Cardiac muscle cell (in vitro differentiated cells and primary cell): Measurements from ENCODE around the gene HHEX. TPM values are rescaled to one million over a fixed set of nuclear protein-coding genes. Genes with fewer than 3 reads are reported as not detected.

Experiments
- DNase-seq, 2 donors: peaks; one replicate each; pipeline versions ENCODE4 v3.0.0 to v3.0.0-alpha.2; 2010 to 2017; ENCODE audit warnings: low read depth in 1 of 2, low spot score in 1 of 2
- H3K27ac ChIP-seq: fragments of 200-600 bp; sonication (generic); 2 replicates; pipeline ENCODE4 v1.5.1; 2016
- H3K27me3 ChIP-seq: fragments of 200-600 bp; sonication (generic); 2 replicates; pipeline ENCODE4 v1.6.0; 2016; ENCODE audit warnings: control low read depth
- H3K36me3 ChIP-seq: fragments of 200-600 bp; sonication (generic); 2 replicates; pipeline ENCODE4 v1.5.1; 2016; ENCODE audit warnings: control low read depth
- H3K4me1 ChIP-seq: fragments of 200-600 bp; sonication (generic); 2 replicates; pipeline ENCODE4 v1.8.1; 2017; ENCODE audit warnings: low read depth, mild to moderate bottlenecking, mixed run types
- H3K4me3 ChIP-seq: fragments of 200-600 bp; sonication (generic); 2 replicates; pipeline ENCODE4 v1.5.1; 2016; ENCODE audit warnings: mild to moderate bottlenecking
- H3K9me3 ChIP-seq: fragments of 200-600 bp; sonication (generic); 2 replicates; pipeline ENCODE4 v1.5.1; 2017; ENCODE audit warnings: low read depth, mild to moderate bottlenecking, control low read depth
- CTCF ChIP-seq: IDR thresholded peaks from 2 replicates; pipeline ENCODE4 v1.5.1; 2012; ENCODE audit warnings: low read depth, mild to moderate bottlenecking, low read length
- polyA plus RNA-seq: library from polyadenylated mRNA; unstranded; fragments of >200 nt; fragmentation: Nextera tagmentation; extraction: Ambion mirVana; gene quantifications from 2 replicates; pipeline ENCODE4 v1.2.1, GENCODE V29; 2016
- total RNA-seq: library from RNA; depleted of rRNA; stranded (reverse); fragments of >200 nt; gene quantifications from 2 replicates; pipeline ENCODE4 v1.2.3, GENCODE V29; 2016

The HHEX gene
- total and polyA plus RNA-seq, 2 experiments from 2014 or later, result 0.43 to 0.89 TPM

DNA sequence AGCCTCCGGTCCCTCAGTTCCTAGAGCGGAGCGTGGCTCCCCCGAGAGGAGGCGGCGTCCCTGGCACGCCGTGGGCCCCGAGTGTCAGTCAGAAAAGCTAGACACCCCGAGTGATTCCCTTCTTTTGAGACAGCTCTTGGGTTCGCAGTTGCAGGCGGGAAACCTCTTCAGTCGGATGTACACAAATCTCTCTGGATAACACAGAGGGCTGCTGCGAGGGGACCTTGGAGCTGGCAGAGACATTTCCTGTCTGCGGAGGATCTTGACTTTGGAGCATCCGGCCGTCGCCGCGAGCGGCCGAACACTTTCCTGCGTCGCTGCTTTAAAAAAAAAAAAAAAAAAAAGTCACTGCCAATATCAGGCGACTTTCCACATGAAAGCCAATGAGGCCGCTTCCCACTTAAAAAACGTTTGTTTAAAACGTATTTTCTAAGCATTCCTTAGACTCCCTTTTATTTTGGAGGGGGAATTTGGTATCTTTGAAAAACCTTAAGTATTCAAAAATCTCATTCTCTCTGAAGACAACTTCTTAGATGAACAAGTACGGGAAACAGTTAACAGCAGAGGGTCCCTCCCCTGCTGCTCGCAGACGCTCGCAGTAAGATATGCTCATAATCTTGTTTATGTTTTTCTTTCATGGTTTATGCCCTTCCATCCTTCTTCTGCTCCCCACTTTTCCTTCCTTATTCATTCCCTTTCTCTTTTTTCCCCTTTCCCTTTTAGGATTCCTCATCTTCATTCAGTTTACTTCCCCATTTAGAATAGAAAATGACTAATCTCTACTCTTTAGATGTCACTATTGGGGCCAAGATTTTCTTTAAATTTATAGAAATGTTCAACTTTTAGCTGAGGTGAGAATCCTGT is 10.0 kb downstream of the HHEX start:
- Histone ChIP-seq H3K27ac (no peak overlapping the region), H3K4me1 (peaks cover 5% of the 10 kb centered on the region), H3K4me3 (peak overlapping the region; percentile 40), H3K9me3 (no peaks in the 10 kb centered on the region), H3K27me3 (peaks cover 71% of the 10 kb centered on the region), H3K36me3 (no peaks in the 10 kb centered on the region)
- no peak for TF ChIP-seq CTCF
- DNase-seq, result peak; percentile 39 to 53

DNA sequence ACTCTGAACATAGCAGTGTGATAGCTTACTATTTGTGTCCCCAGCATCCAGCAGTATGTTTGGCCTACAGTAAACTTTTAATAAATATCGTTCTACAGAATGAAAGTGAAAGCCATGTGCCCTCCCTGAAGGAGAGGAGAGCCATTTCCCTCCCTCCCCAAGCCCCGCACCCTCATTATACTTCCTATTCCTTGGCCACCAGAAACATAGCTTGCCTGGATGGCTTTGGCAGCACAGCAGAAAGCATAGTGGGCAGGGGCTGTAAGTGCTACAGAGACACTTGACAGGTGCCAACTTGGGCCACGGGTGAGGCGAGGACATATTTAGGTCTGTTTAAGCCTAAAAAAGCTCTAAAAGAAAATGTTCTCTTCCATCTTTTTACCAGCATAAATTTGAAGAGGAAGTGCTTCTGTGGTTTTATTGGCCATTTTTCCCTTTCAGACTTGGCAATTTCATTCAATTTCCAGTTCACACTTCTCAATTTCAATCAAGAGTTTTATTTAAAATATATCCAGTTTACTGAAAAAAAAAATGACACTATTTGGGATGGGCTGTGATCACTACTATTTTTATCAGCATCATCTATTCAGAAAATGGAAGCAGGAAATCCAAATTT is 12.7 kb downstream of the HHEX start:
- no peaks in the 10 kb centered on the region for H3K36me3 ChIP-seq
- no peak for TF ChIP-seq CTCF
- H3K9me3 ChIP-seq, result no peaks in the 10 kb centered on the region
- H3K27ac ChIP-seq, result no peak overlapping the region
- no peak for DNase-seq
- H3K4me1 ChIP-seq, result peaks cover 5% of the 10 kb centered on the region
- peaks cover 49% of the 10 kb centered on the region for H3K27me3 ChIP-seq
- H3K4me3 ChIP-seq, result no peak overlapping the region

DNA sequence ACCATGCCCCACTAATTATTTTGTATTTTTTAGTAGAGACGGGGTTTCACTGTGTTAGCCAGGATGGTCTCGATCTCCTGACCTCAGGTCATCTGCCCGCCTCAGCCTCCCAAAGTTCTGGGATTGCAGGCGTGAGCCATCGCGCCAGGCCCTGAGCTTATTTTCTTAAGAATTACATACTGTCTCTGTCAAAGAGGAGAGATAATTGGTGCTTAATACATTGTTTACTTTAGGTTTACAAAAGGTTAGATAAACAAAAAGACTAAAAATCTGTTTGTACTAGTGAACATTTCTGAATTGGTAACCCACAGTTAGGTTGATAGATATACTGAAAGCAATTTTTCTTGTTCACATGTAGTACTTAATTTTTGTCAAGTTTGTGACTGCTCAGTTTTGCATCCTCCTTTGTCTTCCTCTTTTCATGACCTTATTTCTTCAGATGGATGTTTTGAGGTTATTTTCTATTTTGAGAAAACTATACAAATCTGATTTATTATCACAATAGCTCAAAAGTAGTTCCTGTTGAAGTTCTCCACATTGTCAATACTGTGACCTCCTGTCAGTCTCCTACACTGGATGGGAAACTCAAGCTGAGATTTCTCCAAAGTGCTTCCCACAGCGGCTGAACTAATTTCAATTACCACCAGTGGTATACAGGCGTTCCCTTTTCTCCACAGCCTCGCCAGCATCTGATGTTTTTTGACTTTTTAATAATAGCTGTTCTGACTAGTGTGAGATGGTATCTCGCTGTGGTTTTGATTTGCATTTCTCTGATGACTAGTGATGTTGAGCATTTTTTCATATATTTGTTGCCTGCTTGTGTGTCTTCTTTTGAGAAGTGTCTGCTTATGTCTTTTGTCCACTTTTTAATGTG is 22.5 kb downstream of the HHEX start:
- no peak for TF ChIP-seq CTCF
- no peaks in the 10 kb centered on the region for H3K9me3 ChIP-seq
- H3K4me3 ChIP-seq, result no peak overlapping the region
- H3K27me3 ChIP-seq, result no peaks in the 10 kb centered on the region
- DNase-seq, result no peak
- no peaks in the 10 kb centered on the region for H3K36me3 ChIP-seq
- H3K4me1 ChIP-seq, result no peaks in the 10 kb centered on the region
- no peak overlapping the region for H3K27ac ChIP-seq

DNA sequence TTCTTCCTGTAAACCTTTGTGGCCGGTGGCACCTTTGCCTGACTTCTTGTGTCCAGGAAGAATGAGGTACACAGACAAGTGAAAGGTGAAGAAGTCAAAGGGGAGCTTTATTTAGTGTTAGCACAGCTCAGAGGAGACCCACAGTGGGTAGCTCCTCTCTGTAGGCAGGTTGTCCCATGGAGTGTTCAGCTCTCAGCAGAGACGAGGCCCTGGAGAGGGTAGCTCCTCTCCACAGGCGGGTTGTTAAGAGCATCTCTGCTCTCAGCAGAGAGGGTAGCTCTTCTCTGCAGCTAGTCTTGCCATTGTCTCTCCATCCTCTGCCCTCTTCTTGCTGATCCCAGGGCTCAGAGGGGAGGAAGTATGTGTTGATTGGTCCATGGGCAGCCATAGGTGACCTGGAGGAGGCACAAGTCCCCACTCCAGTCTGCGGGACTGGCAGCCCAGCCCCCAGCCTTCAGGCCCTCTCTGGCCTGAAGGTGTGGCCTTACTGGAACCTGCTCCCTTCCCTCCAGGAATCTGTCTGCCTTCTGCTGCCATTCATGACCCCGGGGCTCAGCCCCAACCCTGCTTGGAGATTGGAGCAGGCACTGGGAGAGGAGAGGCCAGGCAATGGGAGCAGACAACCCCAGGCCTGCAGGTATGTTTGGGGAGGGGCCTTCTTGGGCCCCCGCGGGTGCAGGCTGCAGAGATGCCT is 24.5 kb downstream of the HHEX start:
- no peak for DNase-seq

More for the DNA sequence above, 24.5 kb downstream of the HHEX start:
- Histone ChIP-seq H3K9me3 (no peaks in the 10 kb centered on the region), H3K4me1 (no peaks in the 10 kb centered on the region), H3K27me3 (no peaks in the 10 kb centered on the region), H3K27ac (no peak overlapping the region), H3K36me3 (no peaks in the 10 kb centered on the region), H3K4me3 (no peak overlapping the region)
- no peak for TF ChIP-seq CTCF
